Skin of body (tissue), 3 donors: Measurements from ENCODE around the gene FMO3. TPM values are rescaled to one million over a fixed set of nuclear protein-coding genes. Genes with fewer than 3 reads are reported as not detected.

Experiments used
- DNase-seq: peaks from one replicate; lab custom pipeline; 2025; lab: John Stamatoyannopoulos, UW
- small RNA-seq: library from RNA; depleted of rRNA; stranded (forward); fragments of <200 nt; gene quantifications from one replicate; pipeline ENCODE3, GENCODE V24; 2014; ENCODE audit warnings: low replicate concordance
- total RNA-seq: library from RNA; depleted of rRNA; stranded (reverse); fragments of >200 nt; gene quantifications from one replicate; pipeline ENCODE4 v1.2.3, GENCODE V29; 2014

FMO3 gene
- total RNA-seq, 1 donor from 2014 or later: not detected

- no peak for DNase-seq
These were observed 67.4 kb downstream of the FMO3 start for GRCh38 chr1:171158096-171158495.

DNA sequence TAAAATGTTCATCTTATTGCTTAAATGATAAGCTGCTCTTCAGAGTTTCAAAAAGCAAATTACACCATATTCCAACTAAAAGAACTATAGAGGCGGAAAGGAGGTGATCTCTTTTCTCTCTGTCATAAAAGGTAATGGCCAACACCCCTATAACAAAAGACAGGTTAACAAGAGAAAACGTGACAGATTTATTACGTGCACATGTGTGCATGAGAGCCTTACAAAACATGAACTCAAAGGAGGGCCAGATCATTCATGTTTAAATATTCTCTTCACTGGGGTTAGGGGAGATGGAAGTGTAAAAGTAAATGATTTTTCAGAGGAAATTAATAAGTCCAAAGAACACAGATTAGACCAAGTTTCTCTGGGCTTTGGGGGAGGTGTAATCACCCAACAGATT is 67.8 kb downstream of the FMO3 start:
- DNase-seq: no peak

DNA sequence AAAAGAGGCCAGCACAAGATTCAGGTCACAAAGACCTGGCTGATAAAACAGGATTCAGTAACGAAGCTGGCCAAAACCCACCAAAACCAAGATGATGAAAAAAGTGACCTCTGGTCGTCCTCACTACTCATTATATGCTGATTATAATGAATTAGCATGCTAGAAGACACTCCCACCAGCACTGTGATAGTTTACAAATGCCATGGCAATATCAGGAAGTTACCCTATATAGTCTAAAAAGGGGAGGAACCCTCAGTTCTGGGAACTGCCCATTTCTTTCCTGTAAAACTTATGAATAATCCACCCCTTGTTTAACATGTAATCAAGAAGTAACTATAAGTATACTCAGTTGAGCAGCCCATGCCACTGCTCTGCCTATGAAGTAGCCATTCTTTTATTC is 68.4 kb downstream of the FMO3 start:
- DNase-seq: no peak

- DNase-seq: no peak
These were observed 69.5 kb downstream of the FMO3 start for GRCh38 chr1:171160211-171160610.

GRCh38 chr1:171160639-171161354 is 70.1 kb downstream of the FMO3 start:
- DNase-seq: no peak

DNA sequence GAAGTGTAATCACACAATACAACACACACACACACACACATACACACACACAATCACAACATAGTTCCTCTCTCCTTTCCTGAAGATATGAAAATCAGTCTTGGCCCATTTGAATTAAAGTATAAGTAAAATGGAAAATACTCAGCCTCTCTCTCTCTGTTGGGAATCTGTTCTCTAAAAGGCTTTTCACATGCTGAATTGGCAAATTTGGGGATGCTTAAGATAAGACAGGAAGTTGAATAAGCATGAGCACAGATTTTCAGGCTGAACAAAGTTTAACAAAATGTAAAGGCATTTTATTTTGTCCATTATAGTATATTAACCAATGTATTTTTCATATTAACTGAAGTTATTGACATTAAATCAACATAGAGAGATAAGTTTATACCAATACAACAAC is 70.7 kb downstream of the FMO3 start:
- no peak for DNase-seq

DNA sequence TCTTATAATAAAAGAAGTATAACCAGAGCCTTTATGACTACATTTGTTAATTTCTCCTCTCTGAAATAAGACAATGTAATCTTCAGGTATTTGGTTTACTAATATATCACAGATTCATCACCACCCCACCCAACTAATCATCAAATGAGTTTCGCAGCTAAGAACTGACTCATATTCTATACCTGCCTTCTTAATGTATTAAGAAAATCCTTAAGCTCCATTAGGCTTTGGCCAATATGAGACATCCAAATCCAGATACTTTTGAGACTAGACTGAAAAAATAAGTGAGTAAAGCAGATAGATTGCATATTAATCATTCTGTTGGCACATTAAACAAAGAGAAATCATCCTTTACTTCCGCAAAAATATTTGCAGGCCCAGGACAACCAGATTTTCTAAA is 75.7 kb downstream of the FMO3 start:
- DNase-seq: no peak

Small RNA genes within 50 kb of the gene (small RNA-seq; reads per million reads assigned to genes)
- 0.26 reads per million, percentile 19 among the genes with 10 or more reads in this experiment for gene MIR1295A

Other genes starting within 250 kb of the FMO3 start
- gene MROH9, start 155.4 kb upstream of the FMO3 start, total RNA-seq: 0.10 TPM
- gene FMO2, start 94.4 kb downstream of the FMO3 start, total RNA-seq: 2.0 TPM
- 11.9 TPM for gene FMO1, start 157.6 kb downstream of the FMO3 start, total RNA-seq
- 4.5 TPM for gene FMO4, start 223.3 kb downstream of the FMO3 start, total RNA-seq